Measurements from ENCODE around the gene KRT80. TPM values are rescaled to one million over a fixed set of nuclear protein-coding genes. Genes with fewer than 3 reads are reported as not detected.

KRT80 gene
- total RNA-seq, 1 donor from 2014 or later = not detected

DNA sequence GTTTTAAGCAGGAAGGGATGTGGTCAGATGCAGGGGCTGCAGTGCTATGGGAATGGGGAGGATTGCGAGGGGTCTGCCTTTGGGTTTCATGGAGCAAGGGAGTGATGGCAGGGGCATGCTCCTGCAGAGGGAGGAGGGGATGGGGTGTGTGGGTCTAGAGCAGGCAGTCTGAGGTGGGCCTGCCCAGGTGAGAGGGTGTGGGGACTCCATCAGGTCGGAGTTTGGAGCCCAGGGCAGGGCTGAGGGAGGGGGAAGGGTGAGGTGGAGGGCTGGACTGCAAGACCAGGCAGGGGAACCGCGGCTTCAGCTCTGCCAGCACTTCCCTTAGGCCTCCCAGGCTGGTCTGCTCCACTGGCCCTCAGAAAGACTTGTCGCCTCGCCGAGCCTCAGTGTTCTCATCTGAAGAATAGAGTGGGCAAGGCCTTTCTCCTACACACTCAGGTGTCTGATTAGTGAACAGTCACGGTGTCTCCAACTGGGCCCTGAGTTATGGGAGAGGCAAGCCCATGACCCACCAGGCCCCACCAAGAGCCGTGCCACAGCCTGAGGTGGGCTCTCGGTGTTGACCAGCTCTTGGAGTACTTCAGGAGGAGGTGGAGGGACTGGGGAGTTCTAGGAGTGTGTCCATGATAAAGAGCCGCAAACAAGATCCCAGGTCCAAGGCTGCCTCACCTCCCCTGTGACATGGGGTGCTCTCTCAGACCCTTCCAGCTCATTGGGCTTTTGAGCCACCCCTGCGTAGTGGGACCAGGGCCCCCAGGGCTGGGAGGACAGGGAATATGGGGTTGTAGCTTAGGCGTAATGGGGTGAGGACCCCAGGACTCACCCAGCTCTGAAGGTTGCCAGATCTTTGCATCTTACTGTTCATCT, 20.1 kb upstream of the KRT80 start:
- peak; percentile 86 for DNase-seq (ENCODE audit: low spot score)

DNA sequence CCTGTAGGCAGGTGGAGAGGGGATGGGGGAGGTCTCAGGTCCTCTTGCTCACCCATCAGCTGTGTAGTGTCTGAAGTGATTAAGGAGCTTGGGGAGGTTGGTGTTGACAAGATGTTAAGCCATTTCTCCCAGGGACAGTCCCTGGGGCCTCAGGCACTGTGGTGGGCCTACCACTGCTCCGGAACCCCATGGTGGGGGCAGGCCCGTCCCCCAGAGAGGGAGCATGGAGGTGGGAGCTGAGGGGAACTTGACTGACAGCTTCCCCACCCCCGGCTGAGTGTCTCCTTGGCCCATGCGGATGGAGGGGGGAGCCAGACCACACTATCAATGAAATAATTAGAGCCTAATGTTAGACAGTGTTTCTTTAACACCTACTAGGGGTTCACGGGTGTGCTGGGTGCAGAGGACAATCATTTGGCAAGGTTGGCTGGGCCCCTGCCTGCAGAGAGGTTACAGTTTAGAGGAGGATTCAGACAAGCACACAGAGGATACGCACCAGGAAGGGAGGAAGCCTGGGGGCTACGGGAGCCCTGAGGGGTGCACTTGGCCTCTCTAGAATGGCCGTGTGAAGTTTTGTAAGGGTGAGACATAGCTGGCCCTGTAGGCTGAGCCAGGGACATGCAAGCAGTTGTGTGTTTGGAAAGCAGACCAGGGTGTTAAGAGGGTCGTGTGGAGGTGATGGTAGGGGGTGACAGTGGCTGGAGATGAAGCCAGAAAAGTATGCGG, 19.3 kb upstream of the KRT80 start:
- peak; percentile 86 for DNase-seq (ENCODE audit: low spot score)

DNA sequence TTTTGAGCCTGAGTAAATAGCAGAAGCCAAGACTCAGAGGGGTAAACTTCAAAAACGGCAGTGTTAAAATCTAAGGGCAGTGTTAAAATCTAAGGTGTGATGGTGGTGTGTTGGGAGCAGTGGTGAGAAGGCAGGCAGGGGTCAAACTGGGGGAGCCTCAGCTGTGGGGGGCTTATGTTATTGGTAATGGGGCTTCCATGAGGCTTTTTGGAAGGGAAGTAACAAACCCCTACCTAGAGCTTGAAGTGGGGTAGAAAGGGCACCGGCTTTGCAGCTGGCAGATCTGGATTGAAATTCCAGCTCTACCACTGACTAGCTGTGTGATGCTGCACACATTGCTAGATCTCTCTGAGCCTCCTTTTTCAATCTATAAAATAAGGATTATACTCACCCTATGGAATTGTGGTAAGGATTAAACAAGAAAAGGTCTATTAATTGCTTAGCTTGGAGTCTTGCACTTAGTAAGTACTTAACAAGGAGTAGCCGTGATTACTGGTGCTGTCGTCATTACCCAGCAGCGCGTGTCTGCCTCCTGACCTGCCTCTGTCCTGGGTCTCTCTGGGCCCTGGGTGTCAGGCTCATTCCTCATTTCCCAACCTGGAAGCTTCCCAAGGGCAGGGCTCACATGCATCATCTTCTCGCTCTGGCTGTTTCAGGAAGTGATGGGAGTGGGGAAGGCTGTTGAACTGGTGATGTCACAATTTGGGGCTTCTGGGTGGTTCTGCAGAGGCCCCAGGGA, 18.5 kb upstream of the KRT80 start:
- DNase-seq (ENCODE audit: low spot score) = peak; percentile 16

DNA sequence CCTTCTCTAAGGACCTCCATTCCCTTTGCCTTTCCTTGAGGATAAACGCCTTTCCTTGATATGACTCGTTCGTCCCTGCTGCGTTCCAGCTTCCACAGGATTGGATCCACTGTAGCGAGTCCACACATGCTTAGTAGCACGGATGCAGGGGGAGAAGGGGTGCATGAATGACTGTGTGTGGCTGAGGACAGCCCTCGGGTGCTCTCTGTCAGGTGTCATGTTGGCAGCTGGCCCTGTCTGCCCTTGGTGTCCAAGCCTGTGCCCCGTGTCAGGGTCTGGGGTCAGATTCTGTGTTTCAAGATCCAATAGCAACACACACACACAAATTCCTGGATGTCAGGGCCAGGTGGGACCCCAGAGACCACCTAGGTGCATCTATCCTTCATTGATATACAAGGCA, 17.5 kb upstream of the KRT80 start:
- peak; percentile 69 for DNase-seq (ENCODE audit: low spot score)

DNA sequence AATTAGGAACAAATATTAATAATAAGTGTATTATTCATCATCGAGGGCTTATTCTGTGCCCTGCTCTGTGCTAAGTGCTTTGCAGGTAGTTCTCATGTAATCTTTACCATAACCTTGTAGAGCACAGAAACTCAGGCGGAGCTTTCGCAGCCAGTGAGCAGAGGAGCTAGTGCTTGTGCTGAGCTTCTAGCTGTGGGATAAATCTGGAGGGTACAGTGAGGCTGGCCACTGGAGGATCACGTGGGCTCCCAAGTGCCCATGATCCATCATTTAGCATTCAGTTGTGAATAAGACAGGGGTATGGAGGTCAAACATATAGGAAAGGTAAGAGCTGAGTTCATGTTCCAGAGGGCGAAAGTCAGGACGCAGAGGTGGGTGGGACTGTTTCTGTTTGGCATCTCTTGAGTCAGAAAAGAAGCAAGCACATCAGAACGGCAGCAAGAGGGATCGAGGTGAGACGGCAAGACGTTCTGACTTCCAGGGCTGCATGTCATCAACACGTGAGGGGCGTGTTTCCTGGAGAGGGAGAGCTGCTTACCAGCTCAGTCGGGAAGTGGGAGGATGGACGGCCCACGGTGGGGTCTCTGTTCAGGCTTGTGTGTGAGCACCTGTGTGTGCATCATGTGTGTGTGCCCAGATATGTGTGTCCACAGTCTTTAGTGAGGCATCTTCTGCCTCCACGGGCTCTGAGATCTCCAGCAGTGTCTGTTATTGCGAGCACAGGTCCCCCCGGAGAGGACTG, 16.8 kb upstream of the KRT80 start:
- DNase-seq (ENCODE audit: low spot score) = peak; percentile 83

DNA sequence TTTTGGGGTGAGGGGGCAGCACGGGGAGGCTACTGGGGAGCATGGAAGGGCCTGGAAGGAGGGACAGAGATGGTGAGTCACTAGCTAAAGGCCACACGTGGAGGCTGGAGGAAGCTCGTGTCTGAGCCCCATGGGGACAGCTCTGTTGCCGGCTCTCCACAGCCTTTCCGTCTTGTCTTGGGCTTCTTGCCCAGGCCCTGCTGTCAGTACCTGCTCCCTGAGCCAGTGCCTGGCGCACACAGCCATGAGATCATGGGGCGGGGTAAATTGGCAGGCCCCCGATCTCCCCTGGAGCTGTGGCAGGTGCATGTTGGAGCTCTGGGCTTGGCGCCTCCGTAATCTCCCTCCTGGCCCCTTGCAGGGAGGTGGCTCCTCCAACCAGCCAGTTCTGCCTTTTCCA, 16.1 kb upstream of the KRT80 start:
- peak; percentile 90 for DNase-seq (ENCODE audit: low spot score)

DNA sequence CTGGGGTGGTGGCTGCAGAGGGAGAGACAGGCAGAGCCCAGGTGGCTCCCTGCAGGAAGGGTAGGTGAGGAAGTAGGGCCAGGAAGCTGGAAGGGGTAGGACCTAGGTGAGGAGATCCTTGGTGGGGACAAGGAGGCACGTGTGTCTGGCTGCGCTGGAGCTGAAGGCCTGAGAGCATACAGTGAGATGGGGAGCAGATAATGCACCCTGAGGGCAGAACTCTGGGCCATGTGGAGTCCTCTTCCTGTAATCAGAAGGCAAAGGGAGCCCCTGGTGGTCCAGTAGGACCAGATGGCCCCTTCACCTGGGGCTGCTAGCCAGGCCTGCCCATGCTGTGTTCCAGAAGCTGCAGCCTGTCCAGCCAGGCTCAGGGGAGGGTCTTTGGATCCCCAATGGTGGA, 15.3 kb upstream of the KRT80 start:
- peak; percentile 37 for DNase-seq (ENCODE audit: low spot score)

DNA sequence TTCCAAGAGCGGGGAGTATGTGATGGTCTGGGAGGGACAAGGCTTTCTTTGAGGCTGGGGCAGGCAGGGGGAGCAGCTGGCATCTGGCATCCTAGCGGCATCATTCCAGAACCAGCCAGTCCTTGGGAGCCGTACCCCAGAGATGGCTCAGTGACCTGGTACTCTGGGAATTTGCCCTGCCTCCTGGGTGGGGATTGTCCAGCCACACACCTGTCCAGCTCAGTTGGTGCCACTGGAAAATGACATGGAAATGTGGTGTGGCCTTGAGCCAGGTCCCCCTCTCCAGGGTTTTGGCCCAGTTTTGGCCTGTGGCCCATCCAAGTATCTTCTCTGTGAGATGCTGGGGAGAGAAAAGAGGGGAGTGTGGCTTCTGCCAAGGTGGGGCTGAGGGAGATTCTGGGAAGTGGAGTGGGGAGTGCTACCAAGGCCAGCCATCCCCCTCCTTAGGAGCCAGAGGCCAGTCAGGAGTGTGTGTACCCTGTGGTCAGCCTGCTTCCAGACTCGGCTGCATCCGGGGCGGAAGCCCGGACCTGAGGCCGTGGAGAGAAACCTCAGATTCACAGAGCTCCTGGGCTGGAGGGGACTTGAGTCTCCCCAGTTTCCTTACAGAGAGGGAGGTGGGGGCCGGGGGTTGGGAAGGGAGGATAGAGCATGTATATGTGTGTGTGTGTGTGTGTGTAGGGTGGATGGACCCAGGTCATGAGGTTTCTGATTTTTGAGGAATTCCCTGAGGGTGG, 14.7 kb upstream of the KRT80 start:
- DNase-seq (ENCODE audit: low spot score) = peak; percentile 71

DNA sequence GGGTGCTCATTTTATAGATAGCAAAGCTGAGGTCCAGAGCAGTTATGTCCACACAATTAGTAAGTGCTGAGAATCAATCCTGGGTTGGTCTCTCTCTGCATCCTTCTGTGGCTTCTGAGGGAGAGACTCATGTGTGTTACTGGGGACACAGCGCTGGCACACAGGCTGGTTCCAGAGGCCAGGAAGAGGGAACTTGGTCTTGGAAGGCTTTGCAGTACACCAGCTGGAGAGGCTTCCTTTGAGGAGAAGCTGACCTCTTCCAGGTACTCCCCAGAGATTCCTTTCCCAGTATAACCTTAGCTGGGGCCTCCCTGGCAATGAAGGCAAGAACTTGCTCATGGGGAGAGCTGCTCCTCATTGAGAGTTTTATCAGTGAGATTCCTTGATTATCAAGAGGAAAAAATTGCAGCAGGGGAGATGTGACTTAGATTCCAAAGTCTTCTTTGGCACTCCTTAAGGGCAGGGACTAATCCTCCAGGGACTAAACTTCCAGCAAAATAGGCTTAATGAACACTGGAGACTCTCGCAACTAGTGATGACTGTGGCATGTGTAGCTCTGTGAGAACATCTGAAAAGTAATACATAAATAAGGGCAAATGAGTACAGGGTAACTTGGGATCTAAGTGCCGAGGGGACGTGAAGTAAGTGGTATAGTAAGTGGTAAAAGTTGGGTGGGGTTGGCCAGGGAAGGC, 13.9 kb upstream of the KRT80 start:
- peak; percentile 14 for DNase-seq (ENCODE audit: low spot score)

DNA sequence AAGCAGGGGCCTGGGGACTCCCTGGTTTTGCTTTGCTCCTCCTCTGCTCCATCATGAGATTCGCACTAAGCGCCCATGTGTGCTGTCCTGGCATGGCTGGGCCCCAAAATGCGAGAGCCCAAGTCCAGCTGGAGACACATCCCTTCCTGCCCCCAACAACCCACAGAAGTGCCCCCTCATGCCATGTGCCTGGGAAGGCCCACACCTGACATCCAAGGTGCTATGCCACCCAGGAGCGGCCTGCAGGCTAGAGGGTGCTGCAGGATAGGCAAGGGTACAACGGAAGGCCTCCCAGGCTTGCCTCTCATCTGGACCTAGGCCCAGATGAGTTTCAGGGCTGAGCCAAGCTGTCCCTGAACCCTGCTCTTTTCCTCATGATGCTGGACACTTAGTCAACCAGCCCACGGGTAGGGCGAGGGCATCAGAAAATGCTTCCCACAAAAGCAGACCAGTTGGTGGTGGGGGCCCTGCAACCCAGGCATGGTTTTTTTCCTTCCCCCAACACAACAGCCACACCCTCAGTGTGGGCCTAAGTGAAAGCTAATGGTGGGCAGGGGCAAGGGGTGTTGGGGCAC, 13.2 kb upstream of the KRT80 start:
- DNase-seq (ENCODE audit: low spot score) = peak; percentile 37

DNA sequence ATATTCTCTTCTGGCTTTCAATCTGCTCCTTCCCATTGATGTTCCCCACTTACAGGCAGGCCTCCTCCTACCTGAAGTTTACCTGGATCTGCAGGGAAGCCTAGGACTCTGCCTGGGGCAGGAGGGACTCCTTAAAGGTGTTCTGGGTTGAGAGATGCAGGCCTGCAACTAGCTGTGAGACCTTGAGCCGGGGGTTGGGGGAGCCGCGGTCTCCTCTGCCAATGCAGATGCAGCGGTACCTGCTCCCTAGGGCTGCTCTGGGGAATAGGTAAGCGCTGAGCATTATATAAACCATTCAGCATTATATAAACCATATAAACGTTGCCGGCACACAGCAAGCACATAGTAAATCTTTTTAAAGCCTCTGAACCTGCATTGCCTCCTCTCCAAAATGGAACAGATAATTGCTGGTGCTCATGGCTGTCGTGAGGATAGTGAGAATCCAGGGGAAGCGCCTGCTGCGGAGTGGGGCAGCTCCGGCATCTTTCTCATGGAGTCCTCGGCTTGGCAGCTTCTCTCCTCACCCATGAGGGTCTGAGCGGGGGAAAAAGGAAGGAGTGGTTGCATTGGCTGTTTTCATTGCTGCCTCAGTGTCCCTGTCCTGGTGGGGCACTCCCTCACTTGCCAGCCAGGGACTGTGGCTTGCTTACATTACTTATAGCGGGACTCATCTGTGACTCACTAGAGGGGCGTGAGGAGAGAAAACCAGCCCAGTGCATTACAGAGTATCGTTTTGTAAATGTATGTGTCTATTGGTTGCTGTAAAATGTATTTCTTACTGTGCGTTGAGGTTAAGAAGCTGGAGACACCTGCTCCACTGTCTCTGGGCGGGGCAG, 12.5 kb upstream of the KRT80 start:
- DNase-seq (ENCODE audit: low spot score) = peak; percentile 47

DNA sequence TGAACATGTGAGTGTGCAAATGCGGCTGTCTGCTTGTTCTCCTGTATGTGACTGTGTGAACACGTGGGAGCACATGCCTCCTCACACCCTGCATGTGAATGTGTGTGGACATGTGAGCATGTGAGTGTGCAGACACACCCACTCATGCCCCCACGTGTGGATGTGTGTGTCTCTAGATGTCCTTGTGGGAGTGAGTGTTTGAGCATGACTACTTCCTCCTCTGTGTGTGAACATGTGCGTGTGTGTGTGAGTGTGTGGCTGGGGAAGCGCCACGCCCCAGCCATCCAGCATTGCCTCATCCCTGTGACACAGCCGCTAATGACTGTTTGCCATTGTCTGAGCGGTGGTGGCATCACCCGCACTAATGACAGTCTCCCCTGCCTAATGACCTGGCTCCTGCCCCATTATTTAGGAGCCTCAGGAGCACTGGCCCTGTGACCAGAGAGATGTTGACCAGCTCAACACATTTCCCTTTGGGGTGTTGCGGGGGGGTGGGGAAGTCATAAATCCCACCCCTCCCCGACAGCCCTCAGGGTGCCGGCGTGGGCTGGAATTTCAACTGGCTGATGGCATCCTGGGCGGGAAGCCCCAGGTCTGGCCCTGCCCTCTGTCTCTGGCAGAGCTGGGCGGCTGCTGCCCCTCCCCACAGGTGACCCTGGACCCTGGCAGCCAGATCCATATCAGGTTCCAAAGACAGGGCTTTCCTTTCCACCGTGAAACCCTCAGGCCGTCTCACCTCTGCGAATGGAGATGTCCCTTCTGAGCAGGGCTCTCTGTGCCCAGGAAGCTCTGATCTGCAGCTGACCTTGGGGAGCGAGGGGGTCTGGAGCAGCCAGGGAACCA, 11.5 kb upstream of the KRT80 start:
- peak; percentile 68 for DNase-seq (ENCODE audit: low spot score)

DNA sequence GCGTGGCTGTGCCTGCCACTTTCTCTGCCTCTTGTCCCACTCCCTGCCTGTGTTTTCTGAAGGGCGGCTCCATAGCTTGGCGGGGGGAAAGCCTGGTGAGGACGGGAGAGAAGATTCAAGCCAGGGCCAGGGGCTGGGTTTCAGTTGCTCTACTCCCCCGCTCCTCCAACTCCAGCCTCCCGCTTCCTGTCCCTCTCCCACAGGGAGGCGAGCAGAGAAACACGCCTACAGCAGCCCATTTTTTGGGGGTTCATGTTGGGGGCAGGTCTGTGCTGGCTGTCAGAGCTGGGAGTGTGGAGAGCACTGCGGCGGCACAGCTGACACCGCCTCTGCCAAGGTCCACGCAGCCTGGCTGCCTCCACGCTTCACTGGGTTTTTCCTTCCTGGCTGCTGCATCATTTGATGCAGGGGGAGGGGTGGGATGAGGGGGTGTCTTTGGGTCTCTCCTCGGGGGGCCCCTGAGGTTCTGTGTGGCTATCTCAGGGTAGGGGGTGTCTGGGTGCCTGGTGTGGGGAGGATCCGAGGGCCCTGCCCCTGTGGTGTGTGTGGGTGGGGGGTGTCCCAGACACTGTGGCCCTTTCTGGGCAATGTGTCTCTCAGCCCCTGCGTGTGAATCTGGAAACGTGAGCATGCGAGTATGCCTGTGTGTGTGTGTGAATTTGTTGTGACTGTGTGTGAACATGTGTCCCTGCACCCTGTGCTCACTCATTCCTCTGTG, 10.7 kb upstream of the KRT80 start:
- DNase-seq (ENCODE audit: low spot score) = no peak

DNA sequence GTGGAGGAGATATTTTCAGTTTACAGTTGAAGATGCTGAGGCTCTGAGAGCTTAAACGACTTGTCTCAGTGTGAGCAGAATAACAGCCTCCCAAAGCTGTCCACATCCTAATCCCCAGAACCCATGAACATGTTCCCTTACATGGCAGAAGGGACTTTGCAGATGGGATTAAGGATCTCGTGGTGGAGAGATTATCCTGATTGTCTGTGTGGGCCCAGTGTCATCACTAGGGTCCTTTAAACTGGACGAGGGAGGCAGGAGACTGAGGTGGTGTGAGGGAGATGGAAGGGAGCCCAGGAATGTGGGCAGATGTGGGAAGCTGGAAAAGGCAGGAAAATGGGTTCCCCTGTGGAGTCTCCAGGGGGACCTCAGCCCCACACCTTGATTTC, 9.6 kb upstream of the KRT80 start:
- DNase-seq (ENCODE audit: low spot score) = no peak

DNA sequence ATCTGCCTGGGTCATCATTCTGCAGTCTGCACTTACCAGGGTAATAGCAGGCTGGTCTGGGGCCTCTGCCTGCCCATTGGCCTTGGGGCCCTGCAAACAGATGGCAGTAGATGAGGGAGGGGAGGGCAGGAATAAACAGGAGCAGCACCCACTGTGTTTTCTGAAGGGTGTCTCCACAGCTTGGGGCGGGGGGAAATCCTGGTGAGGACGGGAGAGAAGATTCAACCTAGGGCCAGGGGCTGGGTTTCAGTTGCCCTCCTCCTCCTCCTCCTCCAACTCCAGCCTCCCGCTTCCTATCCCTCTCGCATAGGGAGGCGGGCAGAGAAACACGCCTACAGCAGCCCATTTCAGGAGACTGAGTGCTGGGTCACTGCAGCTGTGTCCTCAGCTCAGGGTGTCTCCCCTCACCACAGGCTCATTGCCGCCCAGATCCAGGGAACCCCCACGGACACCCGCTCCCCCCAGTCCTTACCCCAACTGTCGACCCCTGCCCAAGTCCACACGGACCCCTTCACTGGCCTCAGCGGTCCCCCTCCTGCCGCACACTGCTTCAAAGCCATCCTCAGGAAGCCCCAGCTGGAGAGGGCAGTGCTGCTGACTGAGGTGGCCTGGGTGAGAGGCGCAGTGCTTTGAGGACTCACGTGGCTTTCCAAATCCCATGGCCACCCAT, 9.1 kb upstream of the KRT80 start:
- DNase-seq (ENCODE audit: low spot score) = no peak

DNA sequence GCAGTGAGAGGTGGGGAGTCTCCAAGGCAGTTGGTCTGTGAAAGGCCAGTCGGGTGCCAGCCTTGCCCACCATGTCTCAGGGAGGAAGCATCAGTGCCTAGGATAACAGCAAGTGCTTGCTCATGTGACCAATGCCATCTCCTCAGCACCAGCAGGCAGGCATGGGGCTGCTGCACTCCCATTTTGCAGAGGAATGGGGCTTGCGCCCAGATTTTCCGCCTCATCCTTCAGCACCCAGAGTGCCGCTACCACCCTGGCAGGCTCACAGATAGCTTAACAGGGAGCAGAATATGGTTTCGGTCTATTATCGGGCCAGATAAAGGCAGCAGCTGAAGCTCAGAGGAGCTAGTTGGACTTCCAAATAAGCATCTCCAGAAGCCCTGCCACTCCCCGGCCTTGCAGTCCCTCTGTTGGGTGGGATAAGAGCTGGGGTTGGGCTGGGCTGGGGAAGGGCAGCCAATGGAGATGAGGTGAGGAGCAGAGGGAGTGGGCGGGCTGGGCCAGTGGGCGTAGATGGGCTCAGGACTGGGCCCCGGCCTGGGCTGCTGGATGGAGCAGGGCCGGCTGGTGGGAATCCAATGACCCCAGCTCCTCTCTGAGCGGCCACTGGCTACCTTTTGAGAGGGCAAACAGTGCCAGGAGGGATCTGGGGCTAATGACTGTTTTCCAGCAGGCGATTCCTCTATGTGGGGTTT, 8.4 kb upstream of the KRT80 start:
- no peak for DNase-seq (ENCODE audit: low spot score)

Data from mesenteric fat pad (tissue), 1 donor.